ENCODE measurements around the gene DNAJB2. TPM values are rescaled to one million over a fixed set of nuclear protein-coding genes. Genes with fewer than 3 reads are reported as not detected.

The DNAJB2 gene
- total RNA-seq, 2 experiments from 2014 or later, result 49.9 to 58.7 TPM

GRCh38 chr2:219269362-219270054 is 9.7 kb upstream of the DNAJB2 start:
- no peaks in the 10 kb centered on the region for H3K36me3 ChIP-seq (ENCODE audit: insufficient read depth, low read length)
- no peak overlapping the region for H2AFZ ChIP-seq (ENCODE audit: low read length)
- no TSS peak for BruUV-seq (replicated peaks)
- no peaks in the 10 kb centered on the region for H3K9me3 ChIP-seq (ENCODE audit: low read length)
- ChIA-PET CTCF (ENCODE audit: unreplicated experiment) (no interaction called here), POLR2A (interaction anchor here (0.6 kb wide), 1 partner anchor 610 kb away, joined by 3 read pairs; the partner anchor contains the start of genes BCS1L and ZNF142)
- no peaks in the 10 kb centered on the region for H3K4me1 ChIP-seq (ENCODE audit: insufficient read depth, low read length, poor library complexity, severe bottlenecking)
- DNase-seq (ENCODE audit: low spot score), result no peak
- no peaks in the 10 kb centered on the region for H3K9me2 ChIP-seq (ENCODE audit: insufficient read depth, low read length)
- no peak overlapping the region for H3K27ac ChIP-seq (ENCODE audit: low read depth, low read length, poor library complexity, severe bottlenecking)
- intact Hi-C loops (cut with micrococcal nuclease; ENCODE audit: unreplicated experiment), result loop anchor here (10.0 kb wide), 1 partner anchor 385 kb away; the partner anchor contains the start of gene WNT10A
- no peak overlapping the region for H3K4me2 ChIP-seq (ENCODE audit: low read length)
- H4K20me1 ChIP-seq (ENCODE audit: insufficient read depth, low read length), result no peaks in the 10 kb centered on the region
- TF ChIP-seq EZH2phosphoT487 (IDR thresholded peaks at IDR 0.05; ENCODE audit: borderline replicate concordance, low read depth, low read length) (no peak), CTCF (conservative IDR thresholded peaks at IDR 0.05; ENCODE audit: low read length) (no peak)
- H3K79me2 ChIP-seq (ENCODE audit: insufficient read depth, low read depth, low read length), result no peaks in the 10 kb centered on the region
- H3K4me3 ChIP-seq (ENCODE audit: low read depth, low read length, poor library complexity, severe bottlenecking), result no peak overlapping the region

- Histone ChIP-seq H3K79me2 (ENCODE audit: insufficient read depth, low read depth, low read length) (no peaks in the 10 kb centered on the region), H3K4me2 (ENCODE audit: low read length) (no peak overlapping the region), H2AFZ (ENCODE audit: low read length) (no peak overlapping the region), H4K20me1 (ENCODE audit: insufficient read depth, low read length) (no peaks in the 10 kb centered on the region), H3K36me3 (ENCODE audit: insufficient read depth, low read length) (no peaks in the 10 kb centered on the region), H3K27ac (ENCODE audit: low read depth, low read length, poor library complexity, severe bottlenecking) (no peak overlapping the region), H3K4me3 (ENCODE audit: low read depth, low read length, poor library complexity, severe bottlenecking) (no peak overlapping the region), H3K9me2 (ENCODE audit: insufficient read depth, low read length) (no peaks in the 10 kb centered on the region), H3K9me3 (ENCODE audit: low read length) (no peaks in the 10 kb centered on the region), H3K4me1 (ENCODE audit: insufficient read depth, low read length, poor library complexity, severe bottlenecking) (no peaks in the 10 kb centered on the region)
- ChIA-PET POLR2A (interaction anchor here (0.6 kb wide), 1 partner anchor 610 kb away, joined by 3 read pairs; the partner anchor contains the start of genes BCS1L and ZNF142), CTCF (ENCODE audit: unreplicated experiment) (interaction anchor here (0.9 kb wide), 1 partner anchor 9 kb away, joined by 3 read pairs; the partner anchor contains the start of gene DNAJB2)
- no TSS peak for BruUV-seq (replicated peaks)
- TF ChIP-seq CTCF (conservative IDR thresholded peaks at IDR 0.05; ENCODE audit: low read length) (no peak), EZH2phosphoT487 (IDR thresholded peaks at IDR 0.05; ENCODE audit: borderline replicate concordance, low read depth, low read length) (no peak)
- intact Hi-C loops (cut with micrococcal nuclease; ENCODE audit: unreplicated experiment), result loop anchor here (10.0 kb wide), 1 partner anchor 385 kb away; the partner anchor contains the start of gene WNT10A
- no peak for DNase-seq (ENCODE audit: low spot score)
These were observed 9.2 kb upstream of the DNAJB2 start for GRCh38 chr2:219270055-219270372.

DNA sequence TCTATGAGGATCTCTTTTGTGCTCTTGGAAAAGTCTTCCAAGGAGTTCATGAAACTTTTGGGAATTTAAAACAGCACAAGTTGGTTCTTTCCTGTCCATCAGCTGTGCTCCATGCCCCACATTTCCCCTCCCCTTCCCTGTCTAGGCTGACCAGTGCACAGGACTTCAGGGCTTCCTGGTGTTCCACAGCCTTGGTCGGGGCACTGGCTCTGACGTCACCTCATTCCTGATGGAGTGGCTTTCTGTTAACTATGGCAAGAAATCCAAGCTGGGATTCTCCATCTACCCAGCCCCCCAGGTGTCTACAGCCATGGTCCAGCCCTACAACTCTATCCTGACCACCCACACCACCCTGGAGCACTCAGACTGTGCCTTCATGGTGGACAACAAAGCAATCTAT is 8.1 kb upstream of the DNAJB2 start:
- ChIA-PET POLR2A (no interaction called here), CTCF (ENCODE audit: unreplicated experiment) (interaction anchor here (0.8 kb wide), 1 partner anchor 24 kb away, joined by 3 read pairs; no protein-coding TSS in a partner anchor)
- Histone ChIP-seq H3K36me3 (ENCODE audit: insufficient read depth, low read length) (no peaks in the 10 kb centered on the region), H3K27ac (ENCODE audit: low read depth, low read length, poor library complexity, severe bottlenecking) (no peak overlapping the region), H3K4me3 (ENCODE audit: low read depth, low read length, poor library complexity, severe bottlenecking) (no peak overlapping the region), H3K9me3 (ENCODE audit: low read length) (no peaks in the 10 kb centered on the region), H3K4me1 (ENCODE audit: insufficient read depth, low read length, poor library complexity, severe bottlenecking) (peaks cover 3% of the 10 kb centered on the region), H3K79me2 (ENCODE audit: insufficient read depth, low read depth, low read length) (no peaks in the 10 kb centered on the region), H3K9me2 (ENCODE audit: insufficient read depth, low read length) (no peaks in the 10 kb centered on the region), H4K20me1 (ENCODE audit: insufficient read depth, low read length) (no peaks in the 10 kb centered on the region), H3K4me2 (ENCODE audit: low read length) (no peak overlapping the region), H2AFZ (ENCODE audit: low read length) (no peak overlapping the region)
- BruUV-seq (replicated peaks), result no TSS peak
- intact Hi-C loops (cut with micrococcal nuclease; ENCODE audit: unreplicated experiment), result loop anchor here (10.0 kb wide), 1 partner anchor 386 kb away; the partner anchor contains the start of gene WNT10A
- no peak for TF ChIP-seq EZH2phosphoT487 (IDR thresholded peaks at IDR 0.05; ENCODE audit: borderline replicate concordance, low read depth, low read length)
- TF ChIP-seq CTCF (conservative IDR thresholded peaks at IDR 0.05; ENCODE audit: low read length), result no peak
- no peak for DNase-seq (ENCODE audit: low spot score)

All from OCI-LY7 (cell line).